COLO829 (cell line): ENCODE results near the gene YARS1.
A peak's percentile ranks its signal among the peaks of the same experiment; 100 is the strongest.

Experiments used
- DNase-seq: peaks from one replicate; pipeline ENCODE4 v3.0.0; 2012; ENCODE audit warnings: low spot score

The YARS1 gene

GRCh38 chr1:32779242-32779641 is 37.9 kb downstream of the YARS1 start:
- DNase-seq, result no peak

DNA sequence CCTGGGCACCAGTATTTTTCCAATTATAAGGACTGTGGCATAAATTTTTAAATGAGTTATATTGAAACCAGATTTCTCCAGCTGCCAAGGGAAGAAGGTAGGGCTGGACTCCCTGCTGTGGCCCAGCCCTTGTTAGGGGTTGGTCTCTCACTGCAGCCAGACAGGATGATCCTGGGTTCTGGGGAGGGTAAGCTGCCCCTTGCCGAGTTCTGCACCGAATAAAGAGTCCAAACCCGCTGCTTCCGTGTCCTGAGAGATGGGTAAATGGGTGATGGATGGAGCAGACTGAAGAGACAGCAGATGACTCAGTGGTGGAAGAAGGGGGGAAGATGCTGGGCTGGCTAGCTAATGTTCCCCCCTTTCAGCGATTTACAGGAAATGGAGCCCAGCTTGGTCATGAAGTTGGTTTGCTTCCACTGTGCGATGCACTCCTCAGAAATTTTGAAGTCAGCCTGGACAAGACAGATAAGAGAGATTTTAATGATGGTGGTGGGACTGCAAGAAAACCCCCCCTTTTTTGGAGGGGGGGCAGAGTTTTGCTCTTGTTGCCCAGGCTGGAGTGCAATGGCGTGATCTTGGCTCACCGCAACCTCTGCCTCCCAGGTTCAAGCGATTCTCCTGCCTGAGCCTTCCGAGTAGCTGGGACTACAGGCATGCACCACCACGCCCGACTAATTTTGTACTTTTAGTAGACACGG is 41.4 kb downstream of the YARS1 start:
- DNase-seq, result no peak

DNA sequence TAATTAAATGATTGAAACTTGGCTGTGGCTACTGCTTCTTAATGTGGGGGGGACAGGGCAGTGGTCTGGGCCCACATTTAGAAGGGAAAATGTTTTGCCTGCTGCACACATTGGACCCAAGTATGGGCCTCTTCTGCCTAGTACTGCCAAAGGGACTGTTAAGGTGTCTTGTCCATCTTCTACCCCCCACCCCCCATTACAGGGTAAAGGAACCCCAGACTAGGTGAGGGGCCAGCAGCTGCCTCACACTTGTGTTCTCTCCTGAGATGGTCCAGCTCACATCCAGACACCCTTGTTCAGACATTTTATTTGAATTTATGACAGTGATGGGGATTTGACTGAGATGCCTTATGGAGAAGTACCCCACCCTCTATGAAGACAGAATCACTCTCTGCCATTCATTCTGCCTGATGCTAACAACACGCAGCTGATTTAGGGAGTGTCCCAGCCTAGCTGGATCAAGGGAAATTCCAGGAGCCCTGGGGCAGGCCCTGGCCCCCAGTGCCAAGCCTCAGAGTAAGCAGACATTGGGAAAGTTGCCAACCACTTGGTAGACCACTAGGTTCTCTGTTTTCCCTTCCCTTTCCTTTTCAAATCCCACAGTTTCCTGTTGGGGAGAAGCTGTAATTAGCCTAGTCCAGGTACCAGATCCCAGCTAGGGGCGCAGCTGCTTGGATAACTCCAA is 42.1 kb downstream of the YARS1 start:
- no peak for DNase-seq

DNA sequence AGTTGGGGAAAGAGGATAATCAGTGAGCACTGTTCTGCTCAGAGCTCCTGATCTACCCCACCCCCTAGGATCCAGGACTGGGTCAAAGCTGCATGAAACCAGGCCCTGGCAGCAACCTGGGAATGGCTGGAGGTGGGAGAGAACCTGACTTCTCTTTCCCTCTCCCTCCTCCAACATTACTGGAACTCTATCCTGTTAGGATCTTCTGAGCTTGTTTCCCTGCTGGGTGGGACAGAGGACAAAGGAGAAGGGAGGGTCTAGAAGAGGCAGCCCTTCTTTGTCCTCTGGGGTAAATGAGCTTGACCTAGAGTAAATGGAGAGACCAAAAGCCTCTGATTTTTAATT is 42.7 kb downstream of the YARS1 start:
- no peak for DNase-seq

DNA sequence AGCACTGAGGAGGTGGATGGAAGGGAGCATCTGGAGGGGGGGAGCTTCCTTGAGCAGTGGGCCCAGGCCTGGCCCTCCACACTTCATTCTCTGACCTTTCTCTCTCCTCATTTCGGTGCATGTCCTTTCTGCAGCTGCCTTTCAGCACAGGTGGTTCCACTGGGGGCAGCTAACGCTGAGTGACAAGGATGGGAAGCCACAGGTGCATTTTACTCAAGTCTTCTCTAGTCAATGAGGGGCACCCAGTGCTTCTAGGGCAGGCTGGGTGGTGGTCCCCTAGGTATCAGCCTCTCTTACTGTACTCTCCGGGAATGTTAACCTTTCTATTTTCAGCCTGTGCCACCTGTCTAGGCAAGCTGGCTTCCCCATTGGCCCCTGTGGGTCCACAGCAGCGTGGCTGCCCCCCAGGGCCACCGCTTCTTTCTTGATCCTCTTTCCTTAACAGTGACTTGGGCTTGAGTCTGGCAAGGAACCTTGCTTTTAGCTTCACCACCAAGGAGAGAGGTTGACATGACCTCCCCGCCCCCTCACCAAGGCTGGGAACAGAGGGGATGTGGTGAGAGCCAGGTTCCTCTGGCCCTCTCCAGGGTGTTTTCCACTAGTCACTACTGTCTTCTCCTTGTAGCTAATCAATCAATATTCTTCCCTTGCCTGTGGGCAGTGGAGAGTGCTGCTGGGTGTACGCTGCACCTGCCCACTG is 43.2 kb downstream of the YARS1 start:
- no peak for DNase-seq

DNA sequence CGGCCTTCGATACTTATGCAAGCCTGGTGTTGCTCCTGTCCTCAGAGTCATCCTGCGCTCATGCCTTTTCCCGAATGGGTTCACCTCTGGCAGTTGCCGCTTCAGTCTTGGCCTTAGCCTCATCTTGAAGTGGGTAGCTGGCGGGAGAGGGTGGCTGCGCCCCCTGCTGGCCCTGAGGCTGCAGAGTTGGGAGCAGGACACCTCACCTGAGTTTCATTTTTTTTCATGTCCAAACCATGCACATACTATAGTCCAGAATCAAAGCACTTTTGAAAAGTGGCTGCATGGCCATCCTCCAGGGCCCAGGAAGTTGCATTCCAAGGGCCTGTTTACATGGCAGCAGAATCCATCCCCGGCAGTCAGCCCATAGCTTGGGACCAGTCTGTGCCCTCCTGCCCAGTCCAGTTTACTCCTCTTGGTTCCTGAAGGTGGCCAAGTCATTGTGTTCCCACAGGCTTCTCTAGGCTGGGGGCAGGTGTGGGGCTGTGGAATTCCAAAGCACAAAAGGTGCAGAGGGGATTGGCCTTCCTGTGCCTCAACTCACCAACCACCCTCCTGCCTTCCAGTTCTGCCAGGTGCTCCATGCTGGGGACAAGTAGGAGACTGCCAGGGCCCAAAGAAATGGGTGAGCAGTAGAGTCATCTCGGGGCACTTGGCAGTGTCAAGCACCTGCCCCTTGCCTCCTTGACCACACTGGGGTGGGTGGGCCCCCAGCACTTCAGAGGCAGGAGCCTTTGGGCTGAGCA is 44.0 kb downstream of the YARS1 start:
- DNase-seq, result peak; percentile 61

DNA sequence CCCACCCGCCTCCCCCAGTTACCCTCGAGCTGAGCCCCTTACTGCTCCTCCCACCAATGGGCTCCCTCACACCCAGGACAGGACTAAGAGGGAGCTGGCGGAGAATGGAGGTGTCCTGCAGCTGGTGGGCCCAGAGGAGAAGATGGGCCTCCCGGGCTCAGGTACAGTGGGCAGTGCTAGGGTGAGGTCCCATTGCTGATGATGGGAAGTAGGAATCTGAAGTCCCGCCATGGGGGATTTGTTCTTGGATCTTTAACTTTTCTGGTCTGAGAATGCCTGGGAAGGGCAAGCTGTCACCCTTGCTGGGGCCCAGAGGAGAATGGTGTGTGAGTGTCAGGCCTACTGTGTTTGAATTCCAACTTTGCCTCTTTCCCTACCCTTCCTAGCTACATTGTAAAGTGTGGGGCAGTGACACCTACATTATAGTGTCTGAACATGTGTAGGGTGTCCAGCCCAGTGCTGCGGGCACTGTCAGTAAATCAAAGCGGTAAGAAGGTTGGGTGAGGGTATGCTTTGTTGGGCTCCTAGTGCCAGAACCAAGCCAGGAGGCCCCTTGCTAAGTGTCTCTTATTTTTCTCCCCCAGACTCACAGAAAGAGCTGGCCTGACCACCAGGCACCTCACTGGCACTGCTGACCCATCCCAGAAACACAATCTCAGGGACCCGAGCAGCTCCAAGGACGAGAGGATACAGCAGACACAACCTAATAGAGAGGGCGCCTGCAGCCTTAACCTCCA is 44.7 kb downstream of the YARS1 start:
- DNase-seq, result no peak

- no peak for DNase-seq
Observed at GRCh38 chr1:32771561-32772280, 45.4 kb downstream of the YARS1 start.

GRCh38 chr1:32770741-32771548 is 46.2 kb downstream of the YARS1 start:
- DNase-seq, result no peak

DNA sequence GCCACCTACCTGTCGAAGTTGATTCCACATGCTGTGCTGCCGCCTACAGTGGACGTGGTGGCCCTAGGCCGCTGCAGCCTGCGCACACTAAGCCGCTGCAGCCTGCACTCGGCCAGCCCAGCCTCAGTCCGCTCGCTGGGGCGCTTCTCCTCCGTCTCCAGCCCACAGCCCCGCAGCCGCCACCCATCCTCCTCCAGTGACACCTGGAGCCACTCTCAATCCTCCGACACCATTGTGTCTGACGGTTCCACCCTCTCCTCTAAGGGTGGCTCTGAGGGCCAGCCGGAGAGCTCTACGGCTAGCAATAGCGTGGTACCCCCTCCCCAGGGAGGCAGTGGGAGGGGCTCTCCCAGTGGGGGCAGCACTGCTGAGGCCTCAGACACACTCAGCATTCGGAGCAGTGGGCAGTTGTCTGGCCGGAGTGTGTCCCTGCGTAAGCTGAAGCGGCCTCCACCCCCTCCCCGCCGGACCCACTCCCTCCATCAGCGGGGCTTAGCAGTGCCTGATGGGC is 46.9 kb downstream of the YARS1 start:
- DNase-seq, result no peak

DNA sequence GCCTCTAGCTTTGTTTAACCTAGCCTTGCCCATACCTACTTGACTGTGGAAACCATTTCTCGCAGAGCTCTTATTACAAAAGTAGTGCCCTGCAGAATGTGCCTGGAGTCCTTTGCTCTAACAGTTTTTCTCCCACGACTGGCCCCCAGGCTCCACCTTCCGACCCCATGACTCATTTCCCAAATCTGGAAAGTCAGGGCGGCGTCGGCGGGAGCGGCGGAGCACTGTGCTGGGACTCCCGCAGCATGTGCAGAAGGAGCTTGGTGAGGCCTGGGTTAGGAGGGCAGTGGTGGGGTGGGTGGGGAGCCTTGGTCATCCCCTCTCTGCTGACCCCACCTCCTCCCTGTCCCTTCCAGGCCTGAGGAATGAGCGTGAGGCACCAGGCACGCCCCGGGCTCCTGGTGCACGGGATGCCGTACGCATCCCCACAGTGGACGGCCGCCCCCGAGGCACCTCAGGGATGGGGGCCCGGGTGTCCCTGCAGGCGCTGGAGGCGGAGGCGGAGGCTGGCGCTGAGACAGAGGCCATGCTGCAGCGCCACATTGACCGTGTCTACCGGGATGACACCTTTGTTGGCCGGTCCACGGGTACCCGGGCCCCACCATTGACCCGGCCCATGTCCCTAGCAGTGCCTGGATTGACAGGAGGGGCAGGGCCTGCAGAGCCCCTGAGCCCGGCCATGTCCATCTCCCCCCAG is 47.5 kb downstream of the YARS1 start:
- DNase-seq, result no peak

DNA sequence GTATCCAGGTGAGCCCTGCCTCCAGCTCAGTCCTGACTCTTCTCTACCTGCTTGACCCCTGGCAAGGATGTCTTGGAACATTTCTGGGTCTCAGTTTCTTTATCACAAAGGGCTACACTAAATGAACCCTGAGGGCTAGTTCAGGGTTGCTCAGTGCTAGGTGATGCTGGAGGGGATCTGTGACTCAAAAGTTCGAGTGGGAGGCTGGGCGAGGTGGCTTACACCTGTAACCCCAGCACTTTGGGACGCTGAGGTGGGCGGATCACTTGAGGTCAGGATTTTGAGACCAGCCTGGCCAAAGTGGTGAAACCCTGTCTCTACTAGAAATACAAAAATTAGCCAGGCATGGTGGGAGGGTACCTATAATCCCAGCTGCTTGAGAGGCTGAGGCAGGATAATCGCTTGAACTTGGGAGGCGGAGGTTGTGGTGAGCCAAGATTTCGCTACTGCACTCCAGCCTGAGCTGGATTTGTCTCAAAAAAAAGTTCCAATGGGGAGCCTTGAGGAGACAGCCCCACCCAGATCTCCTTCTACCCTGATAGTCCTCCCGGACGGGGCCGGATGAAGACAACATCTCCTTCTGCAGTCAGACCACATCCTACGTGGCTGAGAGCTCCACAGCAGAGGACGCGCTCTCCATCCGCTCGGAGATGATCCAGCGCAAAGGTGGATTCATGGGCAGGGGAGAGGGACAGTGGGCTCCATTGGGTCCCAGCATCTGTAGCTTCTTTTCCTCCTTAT is 48.9 kb downstream of the YARS1 start:
- DNase-seq, result no peak

- DNase-seq, result no peak
Observed at GRCh38 chr1:32767641-32768040, 49.5 kb downstream of the YARS1 start.

DNA sequence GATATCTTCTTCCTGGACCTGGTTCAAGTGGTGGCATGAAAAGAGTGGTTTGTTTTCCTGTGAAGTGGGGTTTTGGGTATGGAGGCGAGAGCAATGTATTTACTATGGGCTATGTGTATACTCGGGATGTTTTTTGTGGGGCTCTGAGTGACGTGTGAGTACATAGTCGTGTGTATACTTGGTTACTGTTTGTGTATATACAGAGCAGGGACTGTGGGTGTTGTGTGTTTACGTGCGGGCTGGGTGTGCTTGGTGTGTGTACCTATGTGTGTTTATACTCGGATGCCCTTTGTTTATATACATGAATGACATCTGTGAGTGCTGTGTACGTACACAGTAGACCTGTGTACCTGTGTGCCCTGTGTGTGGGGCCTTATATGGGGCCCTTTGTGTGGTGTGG is 50.0 kb downstream of the YARS1 start:
- DNase-seq, result no peak

- DNase-seq, result no peak
Observed at GRCh38 chr1:32766328-32766972, 50.7 kb downstream of the YARS1 start.

DNA sequence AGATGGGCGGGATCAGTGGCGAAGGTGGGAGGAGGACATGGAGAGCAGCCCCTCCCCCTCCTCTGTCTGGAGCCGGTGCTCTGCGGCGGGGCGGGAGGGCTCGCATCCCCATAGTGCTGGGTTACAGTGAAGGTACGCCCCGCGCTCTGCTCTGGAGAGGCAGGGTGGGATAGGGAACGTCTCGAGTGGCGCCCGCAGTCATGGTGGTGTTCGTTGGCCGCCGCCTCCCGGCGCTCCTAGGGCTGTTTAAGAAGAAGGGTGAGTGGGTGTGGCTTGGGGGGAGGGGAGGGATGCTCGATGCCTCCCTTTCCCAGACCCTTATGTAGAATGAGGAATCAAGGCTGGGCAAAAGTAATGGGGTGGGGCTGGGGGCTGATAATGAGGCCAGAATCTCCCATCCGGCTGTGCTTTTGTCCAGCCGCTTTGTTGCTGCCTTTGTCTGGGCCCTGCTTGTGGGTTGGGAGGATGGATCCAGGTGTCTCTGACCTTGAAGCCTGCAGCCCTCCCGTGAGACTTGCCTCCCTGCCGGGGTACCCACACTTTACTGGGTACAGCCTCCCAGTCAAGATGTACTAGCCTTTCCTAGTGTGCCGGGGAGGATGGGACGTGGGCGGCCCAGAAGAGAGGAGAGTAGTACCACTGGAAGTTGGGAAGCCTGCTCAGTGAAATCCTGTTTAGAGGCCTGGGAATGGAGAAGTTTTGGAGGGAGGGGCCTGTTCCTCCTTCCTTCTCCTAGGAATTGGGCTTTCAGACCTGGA is 51.4 kb downstream of the YARS1 start:
- no peak for DNase-seq

DNA sequence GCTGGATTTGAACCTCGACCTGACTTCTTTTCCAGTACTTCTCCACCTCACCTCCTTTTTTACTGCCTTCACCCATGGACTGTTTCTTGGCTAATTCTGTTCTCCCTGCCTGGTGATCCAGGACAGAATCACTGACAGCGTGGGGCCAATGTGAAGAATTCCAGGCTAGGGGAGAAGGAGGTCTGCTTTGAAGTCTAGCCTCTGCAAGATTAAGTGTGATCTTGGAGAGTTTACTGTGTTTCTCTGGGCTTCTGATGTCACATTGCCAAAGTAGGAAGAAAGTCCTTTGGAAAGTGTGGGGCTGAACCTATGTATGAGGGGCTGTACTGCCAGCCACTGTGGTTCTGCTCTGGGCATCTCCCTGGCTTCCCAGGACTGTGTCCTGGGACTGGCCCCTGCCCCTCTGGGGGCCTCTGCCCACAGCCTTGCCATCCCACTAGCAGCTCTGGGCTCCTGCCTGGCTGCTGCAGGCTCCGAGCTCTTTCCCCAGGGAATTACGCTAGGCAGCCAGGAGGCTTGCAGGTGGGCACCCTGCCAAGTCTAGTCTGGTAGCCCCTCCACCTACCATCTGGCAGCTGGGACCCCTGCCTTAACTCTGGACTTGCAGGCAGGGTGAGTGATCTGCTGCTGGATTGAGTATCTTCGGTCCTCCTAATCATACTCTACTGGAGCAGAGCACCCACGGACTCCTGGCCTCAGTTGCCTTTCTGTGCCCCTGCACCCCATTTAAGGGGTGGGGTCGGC is 52.2 kb downstream of the YARS1 start:
- DNase-seq, result no peak
